ENCODE measurements around the gene BTLA. TPM values are rescaled to one million over a fixed set of nuclear protein-coding genes. Genes with fewer than 3 reads are reported as not detected.
"Not testable (repeated sequence)": the region's sequence is repeated elsewhere in the genome, so short reads cannot be mapped to it uniquely, and the experiment has no call there.

Gene BTLA
- total RNA-seq, 1 donor from 2014 or later: 3.9 TPM

- H3K27ac Mint-ChIP-seq: no peak overlapping the region
- Histone ChIP-seq H3K4me1 (no peaks in the 10 kb centered on the region), H2AFZ (replicated peaks) (no peak overlapping the region), H3K9ac (no peak overlapping the region), H3K27me3 (no peaks in the 10 kb centered on the region), H3K4me2 (no peak overlapping the region), H3K79me2 (ENCODE audit: low read depth) (no peaks in the 10 kb centered on the region), H3K36me3 (no peaks in the 10 kb centered on the region), H4K20me1 (ENCODE audit: low read depth) (no peaks in the 10 kb centered on the region), H3F3A (ENCODE audit: low read depth) (peaks cover 7% of the 10 kb centered on the region), H3K9me3 (ENCODE audit: low read depth) (no peaks in the 10 kb centered on the region), H3K4me3 (no peak overlapping the region), H3K27ac (no peak overlapping the region)
- H3K9me3 Mint-ChIP-seq: no peaks in the 10 kb centered on the region
- H3K27me3 Mint-ChIP-seq (ENCODE audit: insufficient read depth, low read depth): peaks cover 2% of the 10 kb centered on the region
- H3K4me1 Mint-ChIP-seq: no peaks in the 10 kb centered on the region
- peak; percentile 15 for DNase-seq (ENCODE audit: low spot score)
- H3K36me3 Mint-ChIP-seq: peaks cover 16% of the 10 kb centered on the region
- no peak overlapping the region for H3K4me3 Mint-ChIP-seq
- TF ChIP-seq EZH2phosphoT487 (IDR thresholded peaks at IDR 0.05) (no peak), CTCF (IDR thresholded peaks at IDR 0.05) (peak; percentile 73)
Observed at GRCh38 chr3:112531358-112531781, 32.1 kb upstream of the BTLA start.

DNA sequence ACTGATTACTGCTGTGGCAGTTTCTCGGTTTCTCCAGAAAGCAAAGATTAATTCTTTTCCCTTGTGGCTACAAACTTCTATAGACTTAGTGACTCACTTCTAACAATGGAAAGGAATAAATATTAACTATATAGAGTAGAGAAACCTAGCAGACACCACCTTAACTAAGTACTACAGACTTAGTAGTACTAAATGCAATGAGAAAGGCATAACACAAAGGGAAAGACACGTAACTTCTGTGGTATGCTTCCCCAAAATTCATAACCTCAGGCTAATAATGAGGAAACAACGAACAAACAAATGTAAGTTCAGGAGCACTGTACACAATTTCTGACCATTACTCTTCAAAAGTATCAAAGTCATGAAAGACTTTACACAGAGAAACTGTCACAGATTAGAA lies 31.3 kb upstream of the BTLA start:
- H3K4me1 Mint-ChIP-seq: no peaks in the 10 kb centered on the region
- Histone ChIP-seq H3K4me2 (no peak overlapping the region), H3F3A (ENCODE audit: low read depth) (peaks cover 7% of the 10 kb centered on the region), H3K36me3 (no peaks in the 10 kb centered on the region), H3K9me3 (ENCODE audit: low read depth) (no peaks in the 10 kb centered on the region), H3K4me3 (no peak overlapping the region), H3K79me2 (ENCODE audit: low read depth) (no peaks in the 10 kb centered on the region), H3K27ac (no peak overlapping the region), H3K4me1 (no peaks in the 10 kb centered on the region), H4K20me1 (ENCODE audit: low read depth) (no peaks in the 10 kb centered on the region), H3K27me3 (no peaks in the 10 kb centered on the region), H3K9ac (no peak overlapping the region), H2AFZ (replicated peaks) (no peak overlapping the region)
- no peak for DNase-seq (ENCODE audit: low spot score)
- peaks cover 2% of the 10 kb centered on the region for H3K27me3 Mint-ChIP-seq (ENCODE audit: insufficient read depth, low read depth)
- no peak for TF ChIP-seq CTCF (IDR thresholded peaks at IDR 0.05)
- TF ChIP-seq EZH2 (IDR thresholded peaks at IDR 0.05): no peak
- no peak for TF ChIP-seq EZH2phosphoT487 (IDR thresholded peaks at IDR 0.05)
- H3K27ac Mint-ChIP-seq: no peak overlapping the region
- H3K36me3 Mint-ChIP-seq: peaks cover 16% of the 10 kb centered on the region
- no peaks in the 10 kb centered on the region for H3K9me3 Mint-ChIP-seq
- no peak overlapping the region for H3K4me3 Mint-ChIP-seq

DNA sequence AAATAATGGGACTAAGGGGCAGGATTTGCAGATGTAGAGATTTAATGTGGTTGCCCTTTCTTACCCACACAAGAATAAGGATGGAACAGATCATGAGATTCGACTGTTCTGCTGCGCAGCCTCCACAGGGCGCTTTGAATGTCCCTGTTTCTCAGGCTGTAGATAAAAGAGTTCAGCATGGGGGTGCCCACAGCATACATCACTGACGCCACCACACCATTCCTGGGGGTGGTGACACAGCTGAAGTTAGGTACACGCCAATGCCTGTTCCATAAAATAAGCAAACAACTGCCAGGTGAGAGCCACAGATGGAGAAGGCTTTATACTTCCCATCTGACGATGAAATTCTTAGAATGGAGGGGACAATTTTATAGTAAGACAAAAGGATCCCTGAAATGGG lies 24.9 kb upstream of the BTLA start:
- H3K9me3 ChIP-seq (ENCODE audit: low read depth); H3K4me3 ChIP-seq; H3K36me3 ChIP-seq; H3K4me1 Mint-ChIP-seq; H3K27ac ChIP-seq; DNase-seq (ENCODE audit: low spot score); H3K9me3 Mint-ChIP-seq; H3K9ac ChIP-seq; H4K20me1 ChIP-seq (ENCODE audit: low read depth); H3K27ac Mint-ChIP-seq; H3K4me3 Mint-ChIP-seq; H3K27me3 Mint-ChIP-seq (ENCODE audit: insufficient read depth, low read depth); H3K4me1 ChIP-seq; H2AFZ ChIP-seq (replicated peaks); H3K27me3 ChIP-seq; H3K4me2 ChIP-seq; H3F3A ChIP-seq (ENCODE audit: low read depth); H3K79me2 ChIP-seq (ENCODE audit: low read depth): not testable (repeated sequence)
- peaks cover 15% of the 10 kb centered on the region for H3K36me3 Mint-ChIP-seq

DNA sequence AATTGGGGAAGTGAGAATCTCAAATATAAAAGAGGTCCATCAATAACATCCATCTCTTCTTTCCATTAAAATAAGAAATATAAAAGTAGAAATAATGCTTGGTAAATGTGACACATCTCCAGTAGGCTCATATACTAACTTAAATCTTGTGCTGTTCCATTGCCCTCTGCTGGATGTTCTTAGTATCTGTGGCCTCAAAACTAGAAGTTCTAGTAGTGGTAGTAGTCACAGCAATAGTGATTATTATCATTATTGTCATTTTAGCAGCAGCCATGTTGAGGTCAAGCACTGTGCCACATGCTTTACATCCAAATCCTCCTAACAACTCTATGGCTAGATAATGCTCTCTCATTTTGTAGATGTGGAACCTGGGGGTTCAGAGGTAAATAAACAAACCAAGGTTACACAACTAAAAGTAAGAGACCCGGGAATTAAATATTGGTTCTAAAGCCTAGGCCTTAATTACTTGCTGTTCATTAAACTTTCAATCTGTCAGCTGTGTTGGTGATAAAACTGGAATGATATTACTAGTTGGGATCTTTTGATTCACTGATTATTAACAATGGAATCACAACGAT lies 20.2 kb upstream of the BTLA start:
- Mint-ChIP-seq H3K9me3 (no peaks in the 10 kb centered on the region), H3K36me3 (peaks cover 4% of the 10 kb centered on the region), H3K27me3 (ENCODE audit: insufficient read depth, low read depth) (peaks cover 2% of the 10 kb centered on the region), H3K27ac (no peak overlapping the region), H3K4me3 (no peak overlapping the region), H3K4me1 (no peaks in the 10 kb centered on the region)
- Histone ChIP-seq H3K4me1 (no peaks in the 10 kb centered on the region), H3K27me3 (no peaks in the 10 kb centered on the region), H4K20me1 (ENCODE audit: low read depth) (no peaks in the 10 kb centered on the region), H3K9me3 (ENCODE audit: low read depth) (no peaks in the 10 kb centered on the region), H3K79me2 (ENCODE audit: low read depth) (no peaks in the 10 kb centered on the region), H3K27ac (no peak overlapping the region), H3K4me2 (no peak overlapping the region), H2AFZ (replicated peaks) (no peak overlapping the region), H3K9ac (no peak overlapping the region), H3K36me3 (no peaks in the 10 kb centered on the region), H3F3A (ENCODE audit: low read depth) (no peaks in the 10 kb centered on the region), H3K4me3 (no peak overlapping the region)
- DNase-seq (ENCODE audit: low spot score): peak; percentile 69
- TF ChIP-seq CTCF (IDR thresholded peaks at IDR 0.05) (peak; percentile 81), EZH2 (IDR thresholded peaks at IDR 0.05) (no peak)

DNA sequence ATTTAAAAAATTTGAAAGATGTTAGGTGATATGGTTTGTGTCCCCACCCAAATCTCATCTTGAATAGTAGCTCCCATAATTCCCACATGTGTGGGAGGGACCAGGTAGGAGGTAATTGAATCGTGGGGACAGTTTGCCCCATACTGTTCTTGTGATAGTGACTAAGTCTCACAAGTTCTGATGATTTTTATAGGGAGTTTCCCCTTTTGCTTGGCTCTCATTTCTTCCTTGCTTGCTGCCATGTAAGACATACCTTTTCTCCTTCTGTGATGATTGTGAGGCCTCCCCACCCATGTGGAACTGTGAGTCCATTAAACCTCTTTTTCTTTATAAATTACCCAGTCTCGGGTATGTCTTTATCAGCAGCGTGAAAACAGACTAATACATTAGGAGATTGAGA lies 19.7 kb upstream of the BTLA start:
- not testable (repeated sequence) for H3K9ac ChIP-seq; H3K4me1 ChIP-seq; H3F3A ChIP-seq (ENCODE audit: low read depth); H3K27me3 ChIP-seq; DNase-seq (ENCODE audit: low spot score); H3K9me3 ChIP-seq (ENCODE audit: low read depth); H4K20me1 ChIP-seq (ENCODE audit: low read depth); H3K79me2 ChIP-seq (ENCODE audit: low read depth); H3K27ac ChIP-seq; H3K36me3 Mint-ChIP-seq; H3K27me3 Mint-ChIP-seq (ENCODE audit: insufficient read depth, low read depth); H3K9me3 Mint-ChIP-seq; H3K4me3 Mint-ChIP-seq; H3K4me3 ChIP-seq; H3K27ac Mint-ChIP-seq; H3K4me1 Mint-ChIP-seq; H3K4me2 ChIP-seq; H3K36me3 ChIP-seq; H2AFZ ChIP-seq (replicated peaks)
